HepG2 (cell line): Measurements from ENCODE around the gene L1CAM. TPM values are rescaled to one million over a fixed set of nuclear protein-coding genes. Genes with fewer than 3 reads are reported as not detected.

Experiments used
- ATAC-seq: fragments of 200-7000 bp; cut with Tn5 transposase; 3 replicates; pipeline ENCODE4 v1.9.1; 2020; ENCODE audit warnings: mild to moderate bottlenecking, moderate library complexity
- BruUV-seq: library from RNA; stranded (reverse); fragments of 400-500 nt; replicated peaks from 2 replicates; lab custom pipeline; 2021; lab: Mats Ljungman, UMichigan
- CTCF ChIA-PET: fragments of 300-600 bp; formaldehyde crosslinking; extraction: SDS; loops from one replicate; lab custom pipeline; 2021; ENCODE audit warnings: low total read pairs, inconsistent platforms, low intra/inter-chr PET ratio; lab: Yijun Ruan, JAX
- POLR2A ChIA-PET: fragments of 350-600 bp; sonication (Branson Sonifier 250); formaldehyde crosslinking; loops from one replicate; lab custom pipeline; 2020; ENCODE audit warnings: antibody characterized with exemption, inconsistent platforms; lab: Yijun Ruan, JAX
- DNase-seq: peaks from one replicate; pipeline ENCODE4 v3.0.0-alpha.2; 2015; ENCODE audit warnings: low spot score
- FAIRE-seq: peaks from 3 replicates; lab custom pipeline; 2011; peaks lifted over from hg19 to GRCh38; lab: Jason Lieb, UNC
- H2AFZ ChIP-seq: one replicate; pipeline ENCODE4 v1.6.1; 2011; ENCODE audit warnings: low read length, inconsistent platforms
- H3K27ac ChIP-seq: fragments of 300-600 bp; 3 replicates; pipeline ENCODE4 v1.8.0; 2011; ENCODE audit warnings: mixed run types, mild to moderate bottlenecking, mixed read lengths, low read length, inconsistent platforms; ENCODE audit not compliant: insufficient read depth; ENCODE audit errors: extremely low read length
- H3K27me3 ChIP-seq, 2 experiments: fragments of 200-600 bp in 1 of 2; 2 replicates in 1 of 2; 3 replicates in 1 of 2; pipeline versions ENCODE4 v1.6.0 to v1.8.0; 2011; ENCODE audit warnings: low read length in 2 of 2, mild to moderate bottlenecking in 2 of 2, moderate library complexity in 2 of 2, inconsistent platforms in 1 of 2; ENCODE audit not compliant: insufficient read depth in 2 of 2, control insufficient read depth in 1 of 2
- H3K36me3 ChIP-seq, 2 experiments: fragments of 200-600 bp in 1 of 2; replicated peaks in 1 of 2; 2 replicates in 1 of 2; 3 replicates in 1 of 2; pipeline versions ENCODE4 v1.5.1 to v1.8.0; 2011; ENCODE audit warnings: low read length in 2 of 2, inconsistent platforms in 1 of 2; ENCODE audit not compliant: insufficient read depth in 2 of 2, control insufficient read depth in 1 of 2
- H3K4me1 ChIP-seq: 2 replicates; pipeline ENCODE4 v1.5.1; 2012; ENCODE audit warnings: low read length, inconsistent platforms; ENCODE audit not compliant: insufficient read depth
- H3K4me2 ChIP-seq: 2 replicates; pipeline ENCODE4 v1.6.0; 2011; ENCODE audit warnings: low read depth, low read length, inconsistent platforms
- H3K4me3 ChIP-seq, 3 experiments: fragments of 200-600 bp in 1 of 3; sonication (generic), shearing (Covaris generic) in 1 of 3; replicated peaks in 1 of 3; 2 replicates each; pipeline ENCODE4 v1.5.1; 2011 to 2016; ENCODE audit warnings: low read length in 3 of 3, inconsistent platforms in 2 of 3, low read depth in 2 of 3, mild to moderate bottlenecking in 2 of 3, control low read depth in 1 of 3, mixed read lengths in 1 of 3; ENCODE audit not compliant: insufficient read depth in 1 of 3
- H3K79me2 ChIP-seq: one replicate; pipeline ENCODE4 v1.6.1; 2011; ENCODE audit warnings: low read length, inconsistent platforms; ENCODE audit not compliant: insufficient read depth
- H3K9ac ChIP-seq: 2 replicates; pipeline ENCODE4 v1.6.0; 2011; ENCODE audit warnings: mild to moderate bottlenecking, low read depth, low read length, inconsistent platforms; ENCODE audit not compliant: insufficient read depth
- H3K9me3 ChIP-seq: 2 replicates; pipeline ENCODE4 v1.5.1; 2012; ENCODE audit warnings: mild to moderate bottlenecking, low read length
- H4K20me1 ChIP-seq: 2 replicates; pipeline ENCODE4 v1.6.0; 2011; ENCODE audit warnings: inconsistent platforms, mild to moderate bottlenecking, low read length, moderate library complexity; ENCODE audit not compliant: insufficient read depth
- ARNT2 ChIP-seq: sonication (generic); formaldehyde crosslinking; IDR thresholded peaks from 2 replicates; pipeline ENCODE4 v1.8.0; 2022; ENCODE audit warnings: mild to moderate bottlenecking, low read depth, missing genetic modification reagents, moderate library complexity
- FOSL2 ChIP-seq: sonication (generic); formaldehyde crosslinking; IDR thresholded peaks from 2 replicates; pipeline ENCODE4 v1.4.0; 2020; ENCODE audit warnings: missing genetic modification reagents
- KDM1A ChIP-seq: IDR thresholded peaks from 2 replicates; pipeline ENCODE4 v1.6.1; 2016; ENCODE audit warnings: missing compliant biosample characterization
- MIXL1 ChIP-seq: IDR thresholded peaks from 2 replicates; pipeline ENCODE4 v1.6.1; 2016
- MNT ChIP-seq: fragments of 450-650 bp; IDR thresholded peaks from 2 replicates; pipeline ENCODE4 v1.6.1; 2016
- NFE2L1 ChIP-seq: sonication (generic); formaldehyde crosslinking; IDR thresholded peaks from 2 replicates; pipeline ENCODE4 v1.4.0; 2020; ENCODE audit warnings: missing genetic modification reagents, mild to moderate bottlenecking, borderline replicate concordance
- RELA ChIP-seq: sonication (generic); formaldehyde crosslinking; IDR thresholded peaks from 2 replicates; pipeline ENCODE4 v1.4.0; 2020; ENCODE audit warnings: missing genetic modification reagents
- YEATS2 ChIP-seq: sonication (generic); formaldehyde crosslinking; IDR thresholded peaks from 2 replicates; pipeline ENCODE4 v1.4.0; 2020; ENCODE audit warnings: missing genetic modification reagents, borderline replicate concordance
- ZBTB4 ChIP-seq: sonication (generic); formaldehyde crosslinking; IDR thresholded peaks from 2 replicates; pipeline ENCODE4 v1.4.0; 2020; ENCODE audit warnings: missing genetic modification reagents, mild to moderate bottlenecking, borderline replicate concordance
- ZNF224 ChIP-seq: sonication (generic); formaldehyde crosslinking; IDR thresholded peaks from 2 replicates; pipeline ENCODE4 v1.5.0; 2020; ENCODE audit warnings: mild to moderate bottlenecking, missing genetic modification reagents
- ZNF550 ChIP-seq: sonication (generic); formaldehyde crosslinking; IDR thresholded peaks from 2 replicates; pipeline ENCODE4 v1.4.0; 2020; ENCODE audit warnings: mild to moderate bottlenecking, missing genetic modification reagents, borderline replicate concordance
- WGBS: methylation state at CpG from one replicate; pipeline ENCODE4 v1.1.6; 2017; ENCODE audit warnings: low lambda C conversion rate; 5-methylcytosine and 5-hydroxymethylcytosine counted together
- in situ Hi-C: cut with HindIII; loops from 2 replicates; pipeline ENCODE4 v1.10.0; 2017; ENCODE audit warnings: low pct_unique_long_range_greater_than_20kb; ENCODE audit not compliant: extremely low pct_ligation_motif_present
- intact Hi-C: fragments of 100-400 bp; cut with micrococcal nuclease; formaldehyde crosslinking; loops from one replicate; pipeline ENCODE4 v1.10.0; 2022; ENCODE audit not compliant: unreplicated experiment
- polyA plus RNA-seq, 8 experiments: library from polyadenylated mRNA; depleted of rRNA in 3 of 8; stranded (reverse) in 7 of 8; unstranded in 1 of 8; fragments of >200 nt; fragmentation: Illumina TruSeq in 4 of 8; extraction: Trizol in 4 of 8; gene quantifications; 2 replicates each; pipeline versions ENCODE4 v1.2.1 to v1.2.3, GENCODE V29; 2011 to 2016; ENCODE audit warnings: low read depth in 4 of 8, missing spikeins in 1 of 8, mixed read lengths in 1 of 8; ENCODE audit not compliant: insufficient read depth in 1 of 8
- total RNA-seq, 5 experiments: library from RNA; depleted of rRNA; stranded (reverse); fragments of >200 nt; fragmentation: Illumina TruSeq; extraction: Trizol; gene quantifications; 2 replicates each; pipeline ENCODE4 v1.2.3, GENCODE V29; 2016; ENCODE audit warnings: low read depth in 1 of 5

Gene L1CAM
- total and polyA plus RNA-seq, 2 of the 13 experiments (the other 11 are each of a cell fraction or from before 2014, with no cell fraction given) = 1.4 to 2.0 TPM

GRCh38 chrX:153867139-153867538 is 18.8 kb downstream of the L1CAM start:
- BruUV-seq = no TSS peak
- H3K4me1 ChIP-seq = no peaks in the 10 kb centered on the region
- TF ChIP-seq FOSL2 (CRISPR knock-in tag) (no peak), KDM1A (CRISPR knock-in tag) (no peak), NFE2L1 (CRISPR knock-in tag) (no peak), MNT (no peak), YEATS2 (CRISPR knock-in tag) (no peak), ZBTB4 (no peak), MIXL1 (CRISPR knock-in tag) (no peak), ARNT2 (CRISPR knock-in tag) (no peak), ZNF224 (no peak), ZNF550 (CRISPR knock-in tag) (no peak), RELA (CRISPR knock-in tag) (no peak)
- no peaks in the 10 kb centered on the region for H3K9me3 ChIP-seq
- no peaks in the 10 kb centered on the region for H3K36me3 ChIP-seq
- H3K79me2 ChIP-seq = no peaks in the 10 kb centered on the region
- DNase-seq (no peak), ATAC-seq (no peak), FAIRE-seq (no peak)
- H3K27me3 ChIP-seq = no peaks in the 10 kb centered on the region
- in situ Hi-C loops = no loop called here
- no peak overlapping the region for H3K27ac ChIP-seq
- no peak overlapping the region for H3K9ac ChIP-seq
- ChIA-PET CTCF (no interaction called here), POLR2A (no interaction called here)
- no peak overlapping the region for H3K4me2 ChIP-seq
- no CpG with 5 or more reads among the region's 9 CpGs for WGBS
- H4K20me1 ChIP-seq = no peaks in the 10 kb centered on the region
- intact Hi-C loops = no loop called here
- H2AFZ ChIP-seq = no peak overlapping the region
- no peak overlapping the region for H3K4me3 ChIP-seq
